Tibial nerve (tissue), 4 donors: ENCODE data around the gene THBS4. TPM values are rescaled to one million over a fixed set of nuclear protein-coding genes. Genes with fewer than 3 reads are reported as not detected.

Experiments used
- DNase-seq, 2 donors: peaks; one replicate each; pipeline ENCODE4 v3.0.0-alpha.2; 2019; ENCODE audit warnings: low spot score in 2 of 2
- H3K27ac ChIP-seq, 4 donors: fragments of 200-600 bp; sonication (generic) in 3 of 4; one replicate each; pipeline ENCODE4 v1.5.1; 2017 to 2019; ENCODE audit warnings: mild to moderate bottlenecking in 1 of 4
- H3K27me3 ChIP-seq, 2 donors: fragments of 200-600 bp; sonication (generic) in 1 of 2; one replicate each; pipeline versions ENCODE4 v1.5.1 to v1.6.0; 2017 to 2019
- H3K36me3 ChIP-seq, 3 donors: fragments of 200-600 bp; sonication (generic); one replicate each; pipeline ENCODE4 v1.5.1; 2018 to 2019
- H3K4me1 ChIP-seq, 4 donors: fragments of 200-600 bp; sonication (generic) in 3 of 4; one replicate each; pipeline ENCODE4 v1.5.1; 2017 to 2019
- H3K4me3 ChIP-seq, 4 donors: fragments of 200-600 bp; sonication (generic) in 3 of 4; one replicate each; pipeline ENCODE4 v1.5.1; 2017 to 2019; ENCODE audit warnings: mild to moderate bottlenecking in 1 of 4, moderate library complexity in 1 of 4
- H3K9me3 ChIP-seq, 4 donors: fragments of 200-600 bp; sonication (generic) in 3 of 4; one replicate each; pipeline ENCODE4 v1.5.1; 2017 to 2019
- CTCF ChIP-seq, 5 experiments: fragments of 200-600 bp in 3 of 5; fragments of 450-650 bp in 2 of 5; sonication (generic) in 3 of 5; IDR thresholded peaks; one replicate each; pipeline ENCODE4 v1.5.1; 2016 to 2019; ENCODE audit warnings: antibody characterized with exemption in 5 of 5, mild to moderate bottlenecking in 3 of 5, moderate library complexity in 2 of 5
- EP300 ChIP-seq, 2 donors: sonication (generic); formaldehyde crosslinking; IDR thresholded peaks; one replicate each; pipeline ENCODE4 v1.6.1; 2017; ENCODE audit warnings: antibody characterized with exemption in 2 of 2, mild to moderate bottlenecking in 1 of 2
- POLR2A ChIP-seq, 2 donors: fragments of 450-650 bp; IDR thresholded peaks; one replicate each; pipeline ENCODE4 v1.6.1; 2017; ENCODE audit warnings: antibody characterized with exemption in 2 of 2, mild to moderate bottlenecking in 2 of 2, moderate library complexity in 2 of 2
- WGBS, 2 donors: methylation state at CpG; one replicate each; pipeline ENCODE4 v1.1.5; 2018; 5-methylcytosine and 5-hydroxymethylcytosine counted together
- total RNA-seq, 4 donors: library from RNA; depleted of rRNA; stranded (reverse); fragments of >200 nt; gene quantifications; one replicate each; pipeline ENCODE4 v1.1.0, GENCODE V29; 2016

The THBS4 gene
- total RNA-seq, 4 donors from 2014 or later: 99.0 to 376 (median 157) TPM

GRCh38 chr5:80071510-80072021 is 36.4 kb downstream of the THBS4 start:
- Histone ChIP-seq H3K4me3 (no peak overlapping the region), H3K9me3 (no peaks in the 10 kb centered on the region), H3K27me3 (no peaks in the 10 kb centered on the region), H3K36me3 (peaks cover 0 to 52% (median 0%) of the 10 kb centered on the region in 3 donors), H3K27ac (no peak overlapping the region), H3K4me1 (peaks cover 0 to 23% (median 3%) of the 10 kb centered on the region in 4 donors)
- TF ChIP-seq POLR2A (IDR thresholded peaks at IDR 0.05) (no peak), CTCF (IDR thresholded peaks at IDR 0.05) (no peak), EP300 (IDR thresholded peaks at IDR 0.05) (no peak)
- no peak for DNase-seq
- WGBS, 2 donors: 90% methylated on average over 2 of the region's 2 CpGs

- WGBS, 2 donors: 84 to 87% methylated on average over 10 of the region's 10 CpGs
Observed at GRCh38 chr5:80072103-80073073, 37.2 kb downstream of the THBS4 start.

GRCh38 chr5:80076131-80077050 is 41.2 kb downstream of the THBS4 start:
- no peak overlapping the region for H3K4me3 ChIP-seq
- DNase-seq: no peak
- no peaks in the 10 kb centered on the region for H3K9me3 ChIP-seq
- H3K4me1 ChIP-seq: no peaks in the 10 kb centered on the region
- no peaks in the 10 kb centered on the region for H3K27me3 ChIP-seq
- H3K27ac ChIP-seq: no peak overlapping the region
- peaks cover 0 to 77% (median 0%) of the 10 kb centered on the region in 3 donors for H3K36me3 ChIP-seq
- TF ChIP-seq EP300 (IDR thresholded peaks at IDR 0.05) (no peak), CTCF (IDR thresholded peaks at IDR 0.05) (no peak), POLR2A (IDR thresholded peaks at IDR 0.05) (no peak)
- 82 to 88% methylated on average over 10 of the region's 10 CpGs for WGBS, 2 donors

More at GRCh38 chr5:80072103-80073073, 37.2 kb downstream of the THBS4 start:
- Histone ChIP-seq H3K4me3 (no peak overlapping the region), H3K9me3 (no peaks in the 10 kb centered on the region), H3K36me3 (peaks cover 0 to 60% (median 0%) of the 10 kb centered on the region in 3 donors), H3K27me3 (no peaks in the 10 kb centered on the region), H3K27ac (no peak overlapping the region), H3K4me1 (peaks cover 0 to 23% (median 3%) of the 10 kb centered on the region in 4 donors)
- no peak for TF ChIP-seq EP300 (IDR thresholded peaks at IDR 0.05)
- TF ChIP-seq POLR2A (IDR thresholded peaks at IDR 0.05): no peak
- no peak for TF ChIP-seq CTCF (IDR thresholded peaks at IDR 0.05)
- no peak for DNase-seq

- Histone ChIP-seq H3K36me3 (peaks cover 0 to 69% (median 0%) of the 10 kb centered on the region in 3 donors), H3K4me3 (no peak overlapping the region), H3K4me1 (peaks cover 0 to under 1% (median 0%) of the 10 kb centered on the region in 4 donors), H3K27ac (no peak overlapping the region), H3K9me3 (no peaks in the 10 kb centered on the region), H3K27me3 (no peaks in the 10 kb centered on the region)
- WGBS, 2 donors: 65 to 72% methylated on average over 3 of the region's 3 CpGs
- no peak for DNase-seq
- no peak for TF ChIP-seq POLR2A (IDR thresholded peaks at IDR 0.05)
- no peak for TF ChIP-seq CTCF (IDR thresholded peaks at IDR 0.05)
- TF ChIP-seq EP300 (IDR thresholded peaks at IDR 0.05): no peak
Observed at GRCh38 chr5:80077051-80077714, 42.0 kb downstream of the THBS4 start.
